GM10266 (cell line): ENCODE data around the gene POLR3A.

Experiments used
- DNase-seq: peaks from one replicate; pipeline ENCODE4 v3.0.0; 2012; ENCODE audit errors: extremely low spot score
- TF ChIP-seq, protein P1 (sequence below): IDR thresholded peaks from 2 replicates; pipeline ENCODE4 v1.5.1; 2012; ENCODE audit warnings: mild to moderate bottlenecking, low read depth; ENCODE audit not compliant: control insufficient read depth, insufficient read depth; ENCODE audit errors: missing control alignments

Gene POLR3A

DNA sequence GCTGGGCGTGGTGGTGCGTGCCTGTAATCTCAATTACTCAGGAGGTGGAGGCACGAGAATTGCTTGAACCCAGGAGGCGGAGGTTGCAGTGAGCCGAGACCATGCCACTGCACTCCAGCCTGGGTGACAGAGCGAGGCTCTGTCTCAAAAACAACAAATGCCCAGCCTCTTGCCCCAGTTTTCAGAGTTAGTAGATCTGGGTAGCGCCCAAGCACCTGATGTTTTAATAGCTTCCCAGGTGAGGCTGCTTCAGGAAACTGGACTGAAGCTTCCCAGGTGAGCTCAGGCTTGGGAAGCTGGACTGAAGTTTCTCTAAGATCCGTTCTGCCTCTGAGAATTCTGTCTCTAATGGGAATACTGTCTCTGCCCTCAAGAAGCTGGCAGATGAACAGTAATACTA lies 16.5 kb upstream of the POLR3A start:
- TF ChIP-seq, protein P1, sequence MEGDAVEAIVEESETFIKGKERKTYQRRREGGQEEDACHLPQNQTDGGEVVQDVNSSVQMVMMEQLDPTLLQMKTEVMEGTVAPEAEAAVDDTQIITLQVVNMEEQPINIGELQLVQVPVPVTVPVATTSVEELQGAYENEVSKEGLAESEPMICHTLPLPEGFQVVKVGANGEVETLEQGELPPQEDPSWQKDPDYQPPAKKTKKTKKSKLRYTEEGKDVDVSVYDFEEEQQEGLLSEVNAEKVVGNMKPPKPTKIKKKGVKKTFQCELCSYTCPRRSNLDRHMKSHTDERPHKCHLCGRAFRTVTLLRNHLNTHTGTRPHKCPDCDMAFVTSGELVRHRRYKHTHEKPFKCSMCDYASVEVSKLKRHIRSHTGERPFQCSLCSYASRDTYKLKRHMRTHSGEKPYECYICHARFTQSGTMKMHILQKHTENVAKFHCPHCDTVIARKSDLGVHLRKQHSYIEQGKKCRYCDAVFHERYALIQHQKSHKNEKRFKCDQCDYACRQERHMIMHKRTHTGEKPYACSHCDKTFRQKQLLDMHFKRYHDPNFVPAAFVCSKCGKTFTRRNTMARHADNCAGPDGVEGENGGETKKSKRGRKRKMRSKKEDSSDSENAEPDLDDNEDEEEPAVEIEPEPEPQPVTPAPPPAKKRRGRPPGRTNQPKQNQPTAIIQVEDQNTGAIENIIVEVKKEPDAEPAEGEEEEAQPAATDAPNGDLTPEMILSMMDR = no peak
- DNase-seq = no peak

DNA sequence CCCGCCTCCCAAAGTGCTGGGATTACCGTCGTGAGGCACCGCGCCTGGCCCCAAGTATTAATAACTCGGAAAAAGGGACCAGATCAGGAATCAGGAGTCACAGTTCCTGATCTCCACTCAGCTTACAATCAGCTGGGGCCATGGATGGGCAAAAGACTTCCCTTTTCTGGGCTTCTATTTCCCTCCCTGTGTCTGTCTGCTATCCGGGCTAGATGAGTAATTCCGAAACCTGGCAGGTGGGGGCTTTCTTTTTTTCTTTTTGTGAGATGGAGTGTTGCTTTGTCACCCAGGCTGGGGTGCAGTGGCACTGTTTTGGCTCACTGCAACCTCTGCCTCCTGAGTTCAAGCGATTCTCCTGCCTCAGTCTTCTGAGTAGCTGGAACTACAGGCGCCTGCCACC lies 15.9 kb upstream of the POLR3A start:
- DNase-seq = peak; percentile 59
- TF ChIP-seq, protein P1 = no peak

DNA sequence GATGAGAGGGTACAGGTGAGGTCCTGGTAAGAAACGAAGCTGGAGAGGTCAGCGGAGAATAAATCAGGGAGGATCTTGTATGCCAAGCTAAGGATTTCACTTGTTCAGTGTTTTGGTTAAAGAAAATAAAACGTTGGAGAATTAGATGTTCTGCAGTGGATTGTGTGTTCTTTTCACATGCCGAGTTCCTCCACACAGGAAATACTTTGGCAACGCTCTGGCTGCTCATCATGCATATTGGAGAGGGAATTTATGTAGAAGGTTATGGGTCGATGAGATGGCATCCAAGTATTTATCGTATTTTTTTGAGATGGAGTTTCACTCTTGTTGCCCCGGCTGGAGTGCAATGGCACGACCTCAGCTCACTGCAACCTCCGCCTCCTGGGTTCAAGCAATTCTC lies 15.4 kb upstream of the POLR3A start:
- DNase-seq = no peak
- TF ChIP-seq, protein P1 = no peak

DNA sequence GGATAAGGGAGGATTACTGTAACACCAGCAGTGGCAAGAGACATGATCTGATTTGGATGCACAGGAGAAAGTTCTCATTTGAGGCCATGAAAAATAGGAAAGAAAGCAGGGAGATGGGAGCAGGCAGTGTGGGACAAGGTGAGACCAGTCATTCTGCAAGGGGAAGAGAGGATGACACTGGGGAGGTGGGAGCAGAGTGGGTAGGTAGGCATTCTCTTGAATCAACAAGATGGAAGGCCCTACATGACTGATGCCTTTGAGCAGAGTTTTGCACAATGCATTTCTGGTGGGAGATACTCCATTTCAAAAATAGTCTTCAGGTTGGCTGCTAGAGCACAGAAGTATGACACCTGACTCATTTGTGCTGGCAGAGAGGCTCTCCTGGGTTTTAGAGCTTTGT lies 14.9 kb upstream of the POLR3A start:
- TF ChIP-seq, protein P1 = no peak
- no peak for DNase-seq

DNA sequence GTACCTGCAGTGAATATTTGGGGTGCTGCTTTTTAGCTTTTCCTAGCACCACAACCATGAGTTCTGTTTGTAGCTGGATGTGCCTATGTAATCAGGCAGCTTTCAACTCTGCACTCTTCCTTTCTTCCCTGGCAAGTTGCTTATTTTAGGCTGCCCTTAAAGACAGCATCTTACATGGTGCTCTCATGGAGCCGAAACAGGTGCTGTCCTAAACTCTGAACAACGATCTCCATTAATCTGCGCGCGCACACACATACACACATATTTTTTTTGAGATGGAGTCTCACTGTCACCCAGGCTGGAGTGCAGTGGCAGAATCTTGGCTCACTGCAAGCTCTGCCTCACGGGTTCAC lies 13.4 kb upstream of the POLR3A start:
- no peak for DNase-seq
- TF ChIP-seq, protein P1 = no peak

DNA sequence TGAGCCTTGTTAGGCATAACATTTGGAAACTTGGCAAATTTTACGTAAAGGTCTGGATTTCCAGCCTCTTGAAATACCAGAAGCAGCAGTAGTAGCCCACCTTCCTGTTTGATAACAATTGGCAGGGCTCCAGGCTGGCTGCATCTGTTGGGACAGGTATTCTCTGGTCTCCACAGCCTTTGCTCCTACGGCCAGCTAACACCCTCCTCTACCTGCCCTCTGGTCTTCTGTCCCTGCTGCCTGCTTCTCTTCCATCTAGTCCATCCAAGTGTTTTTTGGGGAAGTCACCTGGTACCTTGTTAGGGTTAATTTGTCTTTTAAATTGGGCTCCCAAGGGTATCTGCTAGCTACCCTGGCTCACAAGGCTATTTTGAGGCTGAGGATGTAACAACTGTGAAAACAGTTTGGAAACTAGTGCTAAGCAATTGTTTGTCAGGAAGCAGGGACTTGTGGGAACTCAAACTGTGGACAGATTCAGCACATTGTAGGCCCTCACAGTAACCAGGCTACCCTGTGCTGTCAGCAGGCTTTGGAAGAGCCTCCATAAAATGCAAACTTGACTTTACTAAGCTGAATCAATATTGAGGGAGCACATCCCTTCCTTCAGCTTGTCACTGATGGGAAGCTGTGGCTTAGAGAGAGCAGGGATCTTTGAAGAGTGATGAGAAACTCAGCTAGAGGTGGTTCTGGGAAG lies 12.9 kb upstream of the POLR3A start:
- TF ChIP-seq, protein P1 = no peak
- DNase-seq = no peak

DNA sequence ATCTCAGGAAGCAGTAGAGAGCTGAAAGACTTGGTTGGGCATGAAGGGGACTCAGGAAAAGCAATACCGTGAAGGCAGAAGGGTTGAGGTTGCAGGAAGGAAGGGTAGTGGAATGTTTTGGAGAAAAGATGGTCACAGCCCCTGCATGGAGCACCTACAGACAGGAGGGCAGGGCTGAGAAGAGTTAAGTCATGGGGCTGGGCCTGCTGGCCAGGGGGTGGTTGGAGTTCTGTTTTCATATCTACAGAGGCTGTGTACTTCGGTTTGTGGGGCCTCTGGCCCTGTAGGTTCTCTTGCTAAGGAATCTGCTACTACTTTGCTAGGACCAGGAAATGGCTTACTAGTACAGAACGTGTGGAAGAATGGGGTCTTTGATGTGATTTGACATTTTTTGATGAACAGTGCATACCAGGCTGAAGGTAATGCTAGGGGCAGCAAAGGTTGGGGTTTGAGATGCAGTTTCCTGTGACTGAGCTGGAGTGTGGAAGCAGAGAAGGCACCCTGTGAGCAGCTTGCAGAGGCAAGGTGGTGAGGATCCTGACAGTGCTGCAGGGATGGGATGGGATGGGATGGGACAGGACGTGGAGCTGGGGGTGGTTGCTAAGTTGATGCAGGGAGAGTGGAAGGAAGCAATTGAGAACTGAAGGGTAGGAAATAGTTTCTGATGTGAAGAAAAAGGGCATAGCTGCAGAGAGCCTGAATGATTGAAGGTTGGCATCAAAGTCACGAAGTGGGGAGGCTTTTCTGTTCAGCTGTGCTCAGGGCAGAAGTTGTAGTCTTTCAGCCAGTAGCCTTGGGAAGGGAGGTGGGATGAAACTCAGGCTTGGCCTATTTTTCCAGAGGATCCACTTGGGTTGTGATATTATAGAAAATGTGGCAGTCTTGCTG lies 12.1 kb upstream of the POLR3A start:
- TF ChIP-seq, protein P1 = no peak
- no peak for DNase-seq
